ENCODE data around the gene AMBP. TPM values are rescaled to one million over a fixed set of nuclear protein-coding genes. Genes with fewer than 3 reads are reported as not detected.
A peak's percentile ranks its signal among the peaks of the same experiment; 100 is the strongest.

Gene AMBP
- total and polyA plus RNA-seq, 2 of the 13 experiments (the other 11 are each of a cell fraction or from before 2014, with no cell fraction given), result 1,510 to 2,580 TPM

- Histone ChIP-seq H3K27me3 (ENCODE audit: control insufficient read depth in 1 of 2, insufficient read depth in 2 of 2, low read length in 2 of 2) (peaks cover 0 to 2% of the 10 kb centered on the region in 2 experiments; a peak in 1 of 5 replicates), H3K4me2 (ENCODE audit: low read depth, low read length) (0 out of 2 replicates have a peak overlapping the region, but pooled peaks have one; percentile 2), H3K4me1 (ENCODE audit: insufficient read depth, low read length) (peaks cover 55% of the 10 kb centered on the region), H3K27ac (ENCODE audit: extremely low read length, insufficient read depth, low read length) (peak overlapping the region; percentile 41), H3K9me3 (ENCODE audit: low read length) (no peaks in the 10 kb centered on the region), H4K20me1 (ENCODE audit: insufficient read depth, low read length) (peaks cover 42% of the 10 kb centered on the region), H2AFZ (ENCODE audit: low read length) (no peak overlapping the region), H3K79me2 (ENCODE audit: insufficient read depth, low read length) (no peaks in the 10 kb centered on the region), H3K9ac (ENCODE audit: insufficient read depth, low read depth, low read length) (no peak overlapping the region), H3K4me3 (replicated peaks in 1 of 3; ENCODE audit: insufficient read depth in 1 of 3, low read depth in 2 of 3, low read length in 3 of 3) (no peak overlapping the region), H3K36me3 (replicated peaks in 1 of 2; ENCODE audit: control insufficient read depth in 1 of 2, insufficient read depth in 2 of 2, low read length in 2 of 2) (peaks cover 14 to 38% of the 10 kb centered on the region in 2 experiments)
- CTCF ChIA-PET (ENCODE audit: low intra/inter-chr PET ratio, low total read pairs), result no interaction called here
- FAIRE-seq, result no peak
- in situ Hi-C loops (cut with HindIII; ENCODE audit: extremely low pct_ligation_motif_present, low pct_unique_long_range_greater_than_20kb), result no loop called here
- DNase-seq (ENCODE audit: low spot score), result peak; percentile 23
- POLR2A ChIA-PET, result interaction anchor here (1.0 to 5.3 kb wide), 5 partner anchors 11 to 257 kb away, joined by 3 to 52 read pairs (median 10); partner anchors contain the start of gene AMBP
- ATAC-seq, result peak; percentile 53
- intact Hi-C loops (cut with micrococcal nuclease; ENCODE audit: unreplicated experiment), result no loop called here
- BruUV-seq (replicated peaks), result no TSS peak
- 3% methylated on average over 4 of the region's 4 CpGs for WGBS (ENCODE audit: low lambda C conversion rate)
- TF ChIP-seq ZNF234 (CRISPR knock-in tag; conservative IDR thresholded peaks at IDR 0.05) (no peak), ZNF614 (CRISPR knock-in tag; IDR thresholded peaks at IDR 0.05; ENCODE audit: borderline replicate concordance) (0 out of 2 replicates have a peak, but pooled peaks have one; percentile 34), HNF4A (CRISPR knock-in tag; IDR thresholded peaks at IDR 0.05) (no peak), GABPB1 (CRISPR knock-in tag; IDR thresholded peaks at IDR 0.05) (no peak; the same call in 1 of the 2 replicates), GMEB1 (CRISPR knock-in tag; IDR thresholded peaks at IDR 0.05; ENCODE audit: borderline replicate concordance) (no peak), POGK (CRISPR knock-in tag; conservative IDR thresholded peaks at IDR 0.05) (0 out of 2 replicates have a peak, but pooled peaks have one; percentile 23), ZNF136 (CRISPR knock-in tag; IDR thresholded peaks at IDR 0.05; ENCODE audit: low read depth) (no peak)
- TF ChIP-seq, protein P1, sequence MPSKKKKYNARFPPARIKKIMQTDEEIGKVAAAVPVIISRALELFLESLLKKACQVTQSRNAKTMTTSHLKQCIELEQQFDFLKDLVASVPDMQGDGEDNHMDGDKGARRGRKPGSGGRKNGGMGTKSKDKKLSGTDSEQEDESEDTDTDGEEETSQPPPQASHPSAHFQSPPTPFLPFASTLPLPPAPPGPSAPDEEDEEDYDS (CRISPR knock-in tag; IDR thresholded peaks at IDR 0.05), result peak; percentile 38; the same call in 1 of the 2 replicates
- TF ChIP-seq, protein P2, sequence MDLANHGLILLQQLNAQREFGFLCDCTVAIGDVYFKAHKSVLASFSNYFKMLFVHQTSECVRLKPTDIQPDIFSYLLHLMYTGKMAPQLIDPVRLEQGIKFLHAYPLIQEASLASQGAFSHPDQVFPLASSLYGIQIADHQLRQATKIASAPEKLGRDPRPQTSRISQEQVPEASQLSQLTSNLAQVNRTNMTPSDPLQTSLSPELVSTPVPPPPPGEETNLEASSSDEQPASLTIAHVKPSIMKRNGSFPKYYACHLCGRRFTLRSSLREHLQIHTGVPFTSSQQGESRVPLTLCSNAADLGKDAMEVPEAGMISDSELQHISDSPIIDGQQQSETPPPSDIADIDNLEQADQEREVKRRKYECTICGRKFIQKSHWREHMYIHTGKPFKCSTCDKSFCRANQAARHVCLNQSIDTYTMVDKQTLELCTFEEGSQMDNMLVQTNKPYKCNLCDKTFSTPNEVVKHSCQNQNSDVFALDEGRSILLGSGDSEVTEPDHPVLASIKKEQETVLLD (CRISPR knock-in tag; IDR thresholded peaks at IDR 0.05; ENCODE audit: low read depth), result no peak
- TF ChIP-seq, protein P3, sequence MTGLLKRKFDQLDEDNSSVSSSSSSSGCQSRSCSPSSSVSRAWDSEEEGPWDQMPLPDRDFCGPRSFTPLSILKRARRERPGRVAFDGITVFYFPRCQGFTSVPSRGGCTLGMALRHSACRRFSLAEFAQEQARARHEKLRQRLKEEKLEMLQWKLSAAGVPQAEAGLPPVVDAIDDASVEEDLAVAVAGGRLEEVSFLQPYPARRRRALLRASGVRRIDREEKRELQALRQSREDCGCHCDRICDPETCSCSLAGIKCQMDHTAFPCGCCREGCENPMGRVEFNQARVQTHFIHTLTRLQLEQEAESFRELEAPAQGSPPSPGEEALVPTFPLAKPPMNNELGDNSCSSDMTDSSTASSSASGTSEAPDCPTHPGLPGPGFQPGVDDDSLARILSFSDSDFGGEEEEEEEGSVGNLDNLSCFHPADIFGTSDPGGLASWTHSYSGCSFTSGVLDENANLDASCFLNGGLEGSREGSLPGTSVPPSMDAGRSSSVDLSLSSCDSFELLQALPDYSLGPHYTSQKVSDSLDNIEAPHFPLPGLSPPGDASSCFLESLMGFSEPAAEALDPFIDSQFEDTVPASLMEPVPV (CRISPR knock-in tag; IDR thresholded peaks at IDR 0.05), result no peak
- TF ChIP-seq, protein P4, sequence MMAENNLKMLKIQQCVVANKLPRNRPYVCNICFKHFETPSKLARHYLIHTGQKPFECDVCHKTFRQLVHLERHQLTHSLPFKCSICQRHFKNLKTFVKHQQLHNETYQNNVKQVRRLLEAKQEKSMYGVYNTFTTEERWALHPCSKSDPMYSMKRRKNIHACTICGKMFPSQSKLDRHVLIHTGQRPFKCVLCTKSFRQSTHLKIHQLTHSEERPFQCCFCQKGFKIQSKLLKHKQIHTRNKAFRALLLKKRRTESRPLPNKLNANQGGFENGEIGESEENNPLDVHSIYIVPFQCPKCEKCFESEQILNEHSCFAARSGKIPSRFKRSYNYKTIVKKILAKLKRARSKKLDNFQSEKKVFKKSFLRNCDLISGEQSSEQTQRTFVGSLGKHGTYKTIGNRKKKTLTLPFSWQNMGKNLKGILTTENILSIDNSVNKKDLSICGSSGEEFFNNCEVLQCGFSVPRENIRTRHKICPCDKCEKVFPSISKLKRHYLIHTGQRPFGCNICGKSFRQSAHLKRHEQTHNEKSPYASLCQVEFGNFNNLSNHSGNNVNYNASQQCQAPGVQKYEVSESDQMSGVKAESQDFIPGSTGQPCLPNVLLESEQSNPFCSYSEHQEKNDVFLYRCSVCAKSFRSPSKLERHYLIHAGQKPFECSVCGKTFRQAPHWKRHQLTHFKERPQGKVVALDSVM (CRISPR knock-in tag; IDR thresholded peaks at IDR 0.05), result no peak
- TF ChIP-seq, protein P5, sequence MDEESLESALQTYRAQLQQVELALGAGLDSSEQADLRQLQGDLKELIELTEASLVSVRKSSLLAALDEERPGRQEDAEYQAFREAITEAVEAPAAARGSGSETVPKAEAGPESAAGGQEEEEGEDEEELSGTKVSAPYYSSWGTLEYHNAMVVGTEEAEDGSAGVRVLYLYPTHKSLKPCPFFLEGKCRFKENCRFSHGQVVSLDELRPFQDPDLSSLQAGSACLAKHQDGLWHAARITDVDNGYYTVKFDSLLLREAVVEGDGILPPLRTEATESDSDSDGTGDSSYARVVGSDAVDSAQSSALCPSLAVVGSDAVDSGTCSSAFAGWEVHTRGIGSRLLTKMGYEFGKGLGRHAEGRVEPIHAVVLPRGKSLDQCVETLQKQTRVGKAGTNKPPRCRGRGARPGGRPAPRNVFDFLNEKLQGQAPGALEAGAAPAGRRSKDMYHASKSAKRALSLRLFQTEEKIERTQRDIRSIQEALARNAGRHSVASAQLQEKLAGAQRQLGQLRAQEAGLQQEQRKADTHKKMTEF (CRISPR knock-in tag; IDR thresholded peaks at IDR 0.05), result 0 out of 2 replicates have a peak, but pooled peaks have one; percentile 39
Observed at GRCh38 chr9:114058688-114059046, 19.4 kb downstream of the AMBP start.
